K562 (cell line): ENCODE data around the gene VRK1. TPM values are rescaled to one million over a fixed set of nuclear protein-coding genes. Genes with fewer than 3 reads are reported as not detected.
A peak's percentile ranks its signal among the peaks of the same experiment; 100 is the strongest.

Experiments
- ARID1B ChIP-seq: fragments of 450-650 bp; IDR thresholded peaks from 2 replicates; pipeline ENCODE4 v1.6.1; 2016; ENCODE audit warnings: antibody characterized with exemption, mild to moderate bottlenecking, inconsistent platforms
- CHAMP1 ChIP-seq: fragments of 450-650 bp; IDR thresholded peaks from 2 replicates; pipeline ENCODE4 v1.6.1; 2016; ENCODE audit warnings: mild to moderate bottlenecking
- CTCFL ChIP-seq: IDR thresholded peaks from 2 replicates; pipeline ENCODE4 v1.6.1; 2011; ENCODE audit warnings: borderline replicate concordance, low read depth, mild to moderate bottlenecking, moderate library complexity, low read length; ENCODE audit not compliant: insufficient read depth, poor library complexity, severe bottlenecking
- ELK1 ChIP-seq: sonication (generic); formaldehyde crosslinking; IDR thresholded peaks from 2 replicates; pipeline ENCODE4 v1.8.1; 2022; ENCODE audit warnings: missing genetic modification reagents
- KLF6 ChIP-seq: fragments of 250-450 bp; sonication (Bioruptor Pico); IDR thresholded peaks from 2 replicates; pipeline ENCODE4 v1.4.0; 2020; ENCODE audit warnings: mild to moderate bottlenecking, moderate library complexity, borderline replicate concordance
- MCM7 ChIP-seq, 2 experiments: fragments of 450-650 bp; IDR thresholded peaks; 2 replicates each; pipeline ENCODE4 v1.6.1; 2016 to 2018
- NR2F6 ChIP-seq: fragments of 450-650 bp; formaldehyde crosslinking; IDR thresholded peaks from 2 replicates; pipeline ENCODE4 v1.4.0; 2020; ENCODE audit warnings: mild to moderate bottlenecking
- PML ChIP-seq: IDR thresholded peaks from 2 replicates; pipeline ENCODE4 v1.6.1; 2012; ENCODE audit warnings: low read length, inconsistent platforms
- PRDM10 ChIP-seq: fragments of 450-650 bp; IDR thresholded peaks from 2 replicates; pipeline ENCODE4 v1.6.1; 2018; ENCODE audit not compliant: partially characterized antibody
- PTTG1 ChIP-seq: fragments of 450-650 bp; IDR thresholded peaks from 2 replicates; pipeline ENCODE4 v1.6.1; 2016; ENCODE audit warnings: low read depth, mild to moderate bottlenecking, missing genetic modification characterization, missing compliant biosample characterization
- TBP ChIP-seq: optimal IDR thresholded peaks from 2 replicates; pipeline ENCODE3; 2011; ENCODE audit warnings: low read depth, low read length, improper control_type of control experiment
- ZNF280A ChIP-seq: fragments of 450-650 bp; IDR thresholded peaks from 2 replicates; pipeline ENCODE4 v1.6.1; 2018; ENCODE audit warnings: mild to moderate bottlenecking, low read depth; ENCODE audit not compliant: partially characterized antibody
- polyA plus RNA-seq, 8 experiments: library from polyadenylated mRNA; depleted of rRNA in 4 of 8; stranded (reverse) in 5 of 8; unstranded in 3 of 8; fragments of >200 nt; fragmentation: Nextera tagmentation in 2 of 8; fragmentation: Illumina TruSeq in 1 of 8; extraction: Ambion mirVana in 2 of 8; extraction: Trizol in 1 of 8; gene quantifications; 2 replicates each; pipeline versions ENCODE4 v1.2.1 to v1.2.3, GENCODE V29; 2011 to 2014; ENCODE audit warnings: inconsistent platforms in 1 of 8, missing spikeins in 1 of 8
- total RNA-seq, 7 experiments: library from RNA; depleted of rRNA in 6 of 7; stranded (reverse); fragments of >200 nt in 6 of 7; fragmentation: Illumina TruSeq in 2 of 7; extraction: Trizol in 2 of 7; gene quantifications; 2 replicates each; pipeline versions ENCODE4 v1.2.1 to v1.2.3, GENCODE V29; 2011 to 2021; ENCODE audit warnings: low replicate concordance in 1 of 7
- TF ChIP-seq, protein P1 (sequence below), 2 experiments: IDR thresholded peaks; 2 replicates each; pipeline ENCODE4 v1.6.1; 2012; ENCODE audit warnings: improper control_type of control experiment in 2 of 2, low read depth in 2 of 2, low read length in 2 of 2, borderline replicate concordance in 1 of 2

The VRK1 gene
- total and polyA plus RNA-seq, 9 of the 15 experiments (the other 6 are each of a cell fraction or from before 2014, with no cell fraction given) = 83.6 to 177 (median 116) TPM

GRCh38 chr14:96917442-96917963 is 120.3 kb downstream of the VRK1 start (continued):
- no peak for TF ChIP-seq ELK1 (CRISPR knock-in tag)
- no peak for TF ChIP-seq ZNF280A
- peak; percentile 92 for TF ChIP-seq PRDM10
- no peak for TF ChIP-seq CTCFL
- no peak for TF ChIP-seq TBP
- no peak for TF ChIP-seq PTTG1 (tag)
- TF ChIP-seq CHAMP1 = peak; percentile 94
- no peak for TF ChIP-seq MCM7 (IDR thresholded peaks at IDR 0.05)
- TF ChIP-seq, protein P1, sequence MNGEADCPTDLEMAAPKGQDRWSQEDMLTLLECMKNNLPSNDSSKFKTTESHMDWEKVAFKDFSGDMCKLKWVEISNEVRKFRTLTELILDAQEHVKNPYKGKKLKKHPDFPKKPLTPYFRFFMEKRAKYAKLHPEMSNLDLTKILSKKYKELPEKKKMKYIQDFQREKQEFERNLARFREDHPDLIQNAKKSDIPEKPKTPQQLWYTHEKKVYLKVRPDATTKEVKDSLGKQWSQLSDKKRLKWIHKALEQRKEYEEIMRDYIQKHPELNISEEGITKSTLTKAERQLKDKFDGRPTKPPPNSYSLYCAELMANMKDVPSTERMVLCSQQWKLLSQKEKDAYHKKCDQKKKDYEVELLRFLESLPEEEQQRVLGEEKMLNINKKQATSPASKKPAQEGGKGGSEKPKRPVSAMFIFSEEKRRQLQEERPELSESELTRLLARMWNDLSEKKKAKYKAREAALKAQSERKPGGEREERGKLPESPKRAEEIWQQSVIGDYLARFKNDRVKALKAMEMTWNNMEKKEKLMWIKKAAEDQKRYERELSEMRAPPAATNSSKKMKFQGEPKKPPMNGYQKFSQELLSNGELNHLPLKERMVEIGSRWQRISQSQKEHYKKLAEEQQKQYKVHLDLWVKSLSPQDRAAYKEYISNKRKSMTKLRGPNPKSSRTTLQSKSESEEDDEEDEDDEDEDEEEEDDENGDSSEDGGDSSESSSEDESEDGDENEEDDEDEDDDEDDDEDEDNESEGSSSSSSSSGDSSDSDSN (IDR thresholded peaks at IDR 0.05; ENCODE audit: borderline replicate concordance in 1 of 2, low read depth in 2 of 2, low read length in 2 of 2) = no peak
- no peak for TF ChIP-seq NR2F6 (CRISPR knock-in tag)
- peak; percentile 99 for TF ChIP-seq PML
- peak; percentile 99 for TF ChIP-seq ARID1B
- TF ChIP-seq KLF6 (CRISPR knock-in tag) = peak; percentile 62; the same call in 1 of the 2 replicates
